H4 (cell line): ENCODE results near the gene TTC28. TPM values are rescaled to one million over a fixed set of nuclear protein-coding genes. Genes with fewer than 3 reads are reported as not detected.

Experiments
- DNase-seq: peaks from one replicate; pipeline ENCODE4 v3.0.0-alpha.2; 2015; ENCODE audit warnings: low spot score
- total RNA-seq: library from RNA; depleted of rRNA; stranded (reverse); fragments of >200 nt; shearing (Covaris generic); gene quantifications from 2 replicates; pipeline ENCODE4 v1.2.3, GENCODE V29; 2014

The TTC28 gene
- total RNA-seq, 1 experiment from 2014 or later, result 0.23 TPM

- no peak for DNase-seq
Measured at GRCh38 chr22:28051091-28051786, 628.4 kb downstream of the TTC28 start.

GRCh38 chr22:28048529-28048928, 631.1 kb downstream of the TTC28 start:
- DNase-seq, result no peak

GRCh38 chr22:28047740-28048139, 631.9 kb downstream of the TTC28 start:
- no peak for DNase-seq

- no peak for DNase-seq
Measured at GRCh38 chr22:28046100-28046499, 633.5 kb downstream of the TTC28 start.

- no peak for DNase-seq
Measured at GRCh38 chr22:28044546-28045173, 635.0 kb downstream of the TTC28 start.

- no peak for DNase-seq
Measured at GRCh38 chr22:28043266-28043665, 636.4 kb downstream of the TTC28 start.

GRCh38 chr22:28034760-28035401, 644.8 kb downstream of the TTC28 start:
- no peak for DNase-seq

GRCh38 chr22:28034145-28034759, 645.4 kb downstream of the TTC28 start:
- DNase-seq, result no peak

- no peak for DNase-seq
Measured at GRCh38 chr22:28032861-28033260, 646.8 kb downstream of the TTC28 start.

GRCh38 chr22:28031383-28031922, 648.2 kb downstream of the TTC28 start:
- DNase-seq, result no peak

GRCh38 chr22:28030473-28030872, 649.2 kb downstream of the TTC28 start:
- no peak for DNase-seq

- no peak for DNase-seq
Measured at GRCh38 chr22:28029956-28030355, 649.7 kb downstream of the TTC28 start.

- peak; percentile 33 for DNase-seq
Measured at GRCh38 chr22:28029201-28029948, 650.3 kb downstream of the TTC28 start.

- DNase-seq, result no peak
Measured at GRCh38 chr22:28027453-28028448, 651.9 kb downstream of the TTC28 start.

- DNase-seq, result no peak
Measured at GRCh38 chr22:28025866-28026575, 653.6 kb downstream of the TTC28 start.

- no peak for DNase-seq
Measured at GRCh38 chr22:28025333-28025732, 654.3 kb downstream of the TTC28 start.

- DNase-seq, result no peak
Measured at GRCh38 chr22:28024422-28024888, 655.2 kb downstream of the TTC28 start.

- no peak for DNase-seq
Measured at GRCh38 chr22:28023774-28024173, 655.9 kb downstream of the TTC28 start.

GRCh38 chr22:28023036-28023435, 656.6 kb downstream of the TTC28 start:
- DNase-seq, result no peak
